Liver (tissue), 9 donors: ENCODE results near the gene EEF2K. TPM values are rescaled to one million over a fixed set of nuclear protein-coding genes. Genes with fewer than 3 reads are reported as not detected.
A peak's percentile ranks its signal among the peaks of the same experiment; 100 is the strongest.

Source experiments
- DNase-seq: peaks from one replicate; pipeline ENCODE4 v3.0.0-alpha.2; 2017; ENCODE audit warnings: low spot score
- H3K27ac ChIP-seq, 2 donors: one replicate each; pipeline ENCODE4 v1.7.0; 2013; ENCODE audit warnings: inconsistent platforms in 2 of 2, low read length in 2 of 2, control low read depth in 1 of 2, low read depth in 1 of 2, mild to moderate bottlenecking in 1 of 2
- H3K27me3 ChIP-seq, 4 donors: one replicate each; pipeline versions ENCODE4 v1.6.1 to v1.7.0; 2013; ENCODE audit warnings: low read length in 3 of 4, inconsistent platforms in 1 of 4, mild to moderate bottlenecking in 1 of 4, moderate library complexity in 1 of 4; ENCODE audit not compliant: control insufficient read depth in 4 of 4, insufficient read depth in 4 of 4
- H3K36me3 ChIP-seq, 4 donors: one replicate each; pipeline versions ENCODE4 v1.6.1 to v1.7.0; 2013; ENCODE audit warnings: low read length in 3 of 4, mild to moderate bottlenecking in 3 of 4, low read depth in 1 of 4, moderate library complexity in 1 of 4; ENCODE audit not compliant: control insufficient read depth in 4 of 4, insufficient read depth in 3 of 4
- H3K4me1 ChIP-seq, 4 donors: one replicate each; pipeline versions ENCODE4 v1.6.1 to v1.7.0; 2013; ENCODE audit warnings: low read length in 3 of 4, mild to moderate bottlenecking in 3 of 4, moderate library complexity in 1 of 4; ENCODE audit not compliant: control insufficient read depth in 4 of 4, insufficient read depth in 4 of 4
- H3K4me3 ChIP-seq, 3 donors: one replicate each; pipeline versions ENCODE4 v1.6.1 to v1.7.0; 2013; ENCODE audit warnings: low read length in 3 of 3, control low read depth in 1 of 3, low read depth in 1 of 3, mild to moderate bottlenecking in 1 of 3
- H3K9ac ChIP-seq, 2 donors: one replicate each; pipeline ENCODE4 v1.7.0; 2013; ENCODE audit warnings: low read length in 2 of 2, mild to moderate bottlenecking in 2 of 2, moderate library complexity in 2 of 2, control low read depth in 1 of 2, low read depth in 1 of 2
- H3K9me3 ChIP-seq, 4 donors: one replicate each; pipeline versions ENCODE4 v1.6.1 to v1.7.0; 2013; ENCODE audit warnings: low read length in 3 of 4; ENCODE audit not compliant: control insufficient read depth in 4 of 4
- EGR1 ChIP-seq, 2 donors: IDR thresholded peaks; 2 replicates each; pipeline ENCODE4 v1.6.1; 2016 to 2018; ENCODE audit warnings: antibody characterized with exemption in 2 of 2, low read depth in 2 of 2
- FOXA1 ChIP-seq: IDR thresholded peaks from 2 replicates; pipeline ENCODE4 v1.6.1; 2016; ENCODE audit warnings: antibody characterized with exemption
- FOXA2 ChIP-seq: IDR thresholded peaks from 2 replicates; pipeline ENCODE4 v1.6.1; 2016; ENCODE audit warnings: antibody characterized with exemption
- GABPA ChIP-seq, 2 donors: IDR thresholded peaks in 1 of 2; conservative IDR thresholded peaks in 1 of 2; 2 replicates each; pipeline ENCODE4 v1.6.1; 2016; ENCODE audit warnings: antibody characterized with exemption in 2 of 2, mild to moderate bottlenecking in 1 of 2, moderate library complexity in 1 of 2
- HNF4A ChIP-seq, 2 donors: conservative IDR thresholded peaks; 2 replicates each; pipeline ENCODE4 v1.6.1; 2016; ENCODE audit warnings: antibody characterized with exemption in 2 of 2, mild to moderate bottlenecking in 2 of 2
- HNF4G ChIP-seq: IDR thresholded peaks from 2 replicates; pipeline ENCODE4 v1.6.1; 2016; ENCODE audit warnings: antibody characterized with exemption
- JUND ChIP-seq, 2 donors: IDR thresholded peaks; 2 replicates each; pipeline ENCODE4 v1.6.1; 2016; ENCODE audit warnings: antibody characterized with exemption in 2 of 2
- NR2F2 ChIP-seq: IDR thresholded peaks from 2 replicates; pipeline ENCODE4 v1.6.1; 2016; ENCODE audit warnings: antibody characterized with exemption
- RAD21 ChIP-seq, 2 donors: IDR thresholded peaks; 2 replicates each; pipeline ENCODE4 v1.6.1; 2016; ENCODE audit warnings: antibody characterized with exemption in 2 of 2, mild to moderate bottlenecking in 2 of 2
- RXRA ChIP-seq, 2 donors: IDR thresholded peaks; 2 replicates each; pipeline ENCODE4 v1.6.1; 2017 to 2018; ENCODE audit warnings: antibody characterized with exemption in 2 of 2, mild to moderate bottlenecking in 1 of 2
- SP1 ChIP-seq: IDR thresholded peaks from 2 replicates; pipeline ENCODE4 v1.6.1; 2018; ENCODE audit warnings: antibody characterized with exemption, mild to moderate bottlenecking
- TAF1 ChIP-seq: conservative IDR thresholded peaks from 2 replicates; pipeline ENCODE4 v1.6.1; 2016; ENCODE audit warnings: antibody characterized with exemption, mild to moderate bottlenecking
- YY1 ChIP-seq: IDR thresholded peaks from 2 replicates; pipeline ENCODE4 v1.6.1; 2016; ENCODE audit warnings: antibody characterized with exemption, mild to moderate bottlenecking
- WGBS: extraction: QIAGEN DNeasy Blood & Tissue Kit; methylation state at CpG from one replicate; pipeline ENCODE4 v1.1.7; 2013; 5-methylcytosine and 5-hydroxymethylcytosine counted together
- polyA plus RNA-seq, 2 donors: library from polyadenylated mRNA; stranded (reverse) in 1 of 2; unstranded in 1 of 2; fragments of 200-250 nt in 1 of 2; fragments of >200 nt in 1 of 2; fragmentation: Nextera tagmentation in 1 of 2; extraction: Ambion mirVana in 1 of 2; gene quantifications; one replicate each; pipeline versions ENCODE4 v1.2.1 to v1.2.3, GENCODE V29; 2013 to 2015
- total RNA-seq, 2 donors: library from RNA; depleted of rRNA; stranded (reverse); fragments of >200 nt; gene quantifications; one replicate each; pipeline ENCODE4 v1.2.3, GENCODE V29; 2014
- TF ChIP-seq, protein P1 (sequence below): IDR thresholded peaks from 2 replicates; pipeline ENCODE4 v1.6.1; 2016; ENCODE audit warnings: antibody characterized with exemption
- TF ChIP-seq, protein P2 (sequence below): IDR thresholded peaks from 2 replicates; pipeline ENCODE4 v1.6.1; 2016; ENCODE audit warnings: antibody characterized with exemption
- TF ChIP-seq, protein P3 (sequence below): fragments of 150-350 bp; IDR thresholded peaks from 2 replicates; pipeline ENCODE4 v1.5.1; 2017; ENCODE audit warnings: improper control_type of control experiment, low read depth, low read length; ENCODE audit not compliant: missing input control
- donor health status: healthy.
- donor health status: healthy.
- donor health status: healthy.
- donor health status: healthy.
- donor health status: healthy.

EEF2K gene
- total and polyA plus RNA-seq, 4 donors = 3.2 to 14.3 (median 8.0) TPM

DNA sequence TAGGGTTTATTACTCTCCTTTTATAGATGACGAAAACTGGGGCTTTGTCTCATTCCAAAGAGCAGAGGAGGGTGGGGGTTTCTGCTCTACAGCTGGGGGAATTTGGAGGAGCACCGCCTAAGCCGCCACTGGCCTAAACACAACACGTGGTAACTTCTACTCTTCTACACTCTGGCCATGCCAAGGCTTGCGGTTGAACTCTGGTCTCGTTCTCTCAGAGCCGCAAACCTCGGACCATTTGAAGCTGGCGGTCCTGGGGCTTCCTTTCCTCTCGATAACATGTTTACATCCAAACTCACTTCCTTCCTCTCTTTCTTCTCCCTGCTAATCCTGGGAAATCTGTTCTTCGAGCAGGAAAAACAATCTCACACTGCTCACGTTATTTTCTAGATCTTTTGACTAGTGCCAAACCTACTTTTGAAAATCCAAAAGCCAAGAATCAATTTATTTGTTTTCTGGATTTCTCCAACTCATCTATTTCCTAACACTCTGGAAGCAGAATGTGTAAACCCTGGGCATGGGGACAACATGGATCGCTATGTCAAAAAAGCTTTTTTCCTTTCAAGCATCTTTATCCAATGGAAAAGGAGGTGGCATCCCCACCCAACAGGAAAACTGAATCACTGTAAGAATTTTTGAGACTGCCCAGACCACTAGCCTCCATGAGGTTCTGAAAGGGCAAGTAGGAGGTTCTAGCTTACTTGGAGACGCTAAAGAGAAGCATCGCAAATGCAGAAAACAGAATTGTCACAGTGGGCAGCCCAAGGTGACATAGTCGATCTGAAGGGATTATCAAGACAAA lies 13.6 kb upstream of the EEF2K start (continued):
- no peak for TF ChIP-seq JUND (IDR thresholded peaks at IDR 0.05)
- peak; percentile 60 for TF ChIP-seq TAF1
- no peak for TF ChIP-seq RAD21 (IDR thresholded peaks at IDR 0.05)
- TF ChIP-seq FOXA1 = no peak

DNA sequence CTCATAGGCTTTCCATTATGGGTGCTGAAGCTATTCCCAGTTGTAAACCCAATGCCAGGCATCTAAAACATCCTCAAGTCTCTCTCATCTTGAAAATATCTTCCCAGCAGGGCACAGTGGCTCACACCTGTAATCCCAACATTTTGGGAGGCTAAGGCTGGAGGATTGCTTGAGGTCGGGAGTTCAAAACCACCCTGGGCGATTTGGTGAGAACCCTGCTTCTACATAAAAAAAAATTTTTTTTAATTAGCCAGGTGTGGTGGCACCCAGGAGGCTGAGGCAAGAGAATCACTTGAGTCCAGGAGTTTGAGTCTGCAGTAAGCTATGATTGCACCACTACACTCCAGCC lies 13.0 kb upstream of the EEF2K start:
- H3K27me3 ChIP-seq = no peaks in the 10 kb centered on the region
- H3K9me3 ChIP-seq = no peaks in the 10 kb centered on the region
- H3K9ac ChIP-seq = no peak overlapping the region
- H3K4me1 ChIP-seq = peaks cover 2 to 43% (median 32%) of the 10 kb centered on the region in 4 donors
- peak overlapping the region in 1 of 3 donors; percentile 4 for H3K4me3 ChIP-seq
- peak overlapping the region; percentile 97 to 99 for H3K27ac ChIP-seq
- WGBS = 89% methylated on average over 2 of the region's 2 CpGs
- no peaks in the 10 kb centered on the region for H3K36me3 ChIP-seq
- no peak for DNase-seq
- TF ChIP-seq SP1 (no peak), GABPA (IDR thresholded peaks at IDR 0.05 in 1 of 2, conservative IDR thresholded peaks at IDR 0.05 in 1 of 2) (no peak), TAF1 (no peak), HNF4A (conservative IDR thresholded peaks at IDR 0.05) (no peak), RAD21 (IDR thresholded peaks at IDR 0.05) (no peak)

DNA sequence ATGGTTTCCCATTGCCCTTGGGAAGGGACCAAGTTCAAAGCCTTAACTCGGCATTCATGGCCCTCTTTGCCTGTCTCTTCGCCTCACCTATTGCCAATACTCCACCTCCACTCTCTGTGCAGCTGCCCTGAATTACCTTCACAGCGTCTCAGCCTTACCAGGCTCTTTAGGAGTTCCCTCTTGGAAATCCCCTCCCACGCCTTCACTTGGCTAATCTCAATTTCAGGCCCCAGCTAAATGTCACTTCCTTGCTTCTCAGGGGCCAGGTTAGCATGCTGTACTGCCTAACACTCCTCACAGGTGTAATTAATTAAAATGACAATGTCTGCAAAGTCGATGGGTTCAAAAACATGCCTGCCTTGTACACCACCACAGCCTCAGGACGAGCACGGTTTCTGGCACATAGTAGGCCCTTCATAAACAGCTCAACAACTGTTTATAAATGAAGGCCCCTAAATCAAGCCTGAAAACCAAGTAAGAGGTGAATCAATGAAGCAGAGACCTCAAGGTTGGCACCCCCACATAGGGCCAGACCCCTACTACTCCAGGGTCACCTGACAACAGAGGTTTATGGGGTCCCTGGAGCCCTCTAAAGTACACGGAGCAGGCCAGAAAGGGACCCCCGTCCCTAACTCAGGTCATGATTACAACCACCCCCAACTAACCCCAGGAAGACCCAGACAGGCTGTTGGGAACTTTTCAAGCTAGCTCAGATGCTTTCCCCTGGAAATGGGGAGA lies 11.2 kb upstream of the EEF2K start:
- Histone ChIP-seq H3K9ac (no peak overlapping the region), H3K4me1 (peaks cover 2 to 27% (median 17%) of the 10 kb centered on the region in 4 donors), H3K27ac (peak overlapping the region; percentile 5 to 6), H3K36me3 (no peaks in the 10 kb centered on the region), H3K27me3 (no peaks in the 10 kb centered on the region), H3K4me3 (no peak overlapping the region), H3K9me3 (no peaks in the 10 kb centered on the region)
- TF ChIP-seq FOXA1 (no peak), GABPA (IDR thresholded peaks at IDR 0.05 in 1 of 2, conservative IDR thresholded peaks at IDR 0.05 in 1 of 2) (no peak), TAF1 (no peak)
- DNase-seq = no peak
- WGBS = 90% methylated on average over 9 of the region's 9 CpGs

DNA sequence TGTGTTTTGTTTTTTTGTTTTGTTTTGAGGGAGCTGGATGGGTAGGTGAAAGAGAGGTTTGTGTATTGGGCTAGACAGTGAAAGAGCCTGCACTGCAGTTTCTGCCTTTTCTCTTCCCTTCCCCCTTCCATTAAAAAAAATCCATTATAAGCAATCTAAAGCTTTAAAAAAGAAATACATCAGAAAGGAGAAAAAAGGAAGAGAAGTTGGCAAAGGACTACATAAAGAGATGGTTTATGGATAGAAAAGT lies 10.7 kb upstream of the EEF2K start:
- peak overlapping the region; percentile 5 to 6 for H3K27ac ChIP-seq
- DNase-seq = no peak
- TF ChIP-seq GABPA (IDR thresholded peaks at IDR 0.05 in 1 of 2, conservative IDR thresholded peaks at IDR 0.05 in 1 of 2) = no peak
- no peak for TF ChIP-seq SP1
- TF ChIP-seq, protein P1, sequence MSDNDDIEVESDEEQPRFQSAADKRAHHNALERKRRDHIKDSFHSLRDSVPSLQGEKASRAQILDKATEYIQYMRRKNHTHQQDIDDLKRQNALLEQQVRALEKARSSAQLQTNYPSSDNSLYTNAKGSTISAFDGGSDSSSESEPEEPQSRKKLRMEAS = no peak
- no peak for TF ChIP-seq RAD21 (IDR thresholded peaks at IDR 0.05)
- TF ChIP-seq RXRA (IDR thresholded peaks at IDR 0.05) = no peak
- TF ChIP-seq FOXA1 = no peak
- no peak for TF ChIP-seq NR2F2
- TF ChIP-seq, protein P2, sequence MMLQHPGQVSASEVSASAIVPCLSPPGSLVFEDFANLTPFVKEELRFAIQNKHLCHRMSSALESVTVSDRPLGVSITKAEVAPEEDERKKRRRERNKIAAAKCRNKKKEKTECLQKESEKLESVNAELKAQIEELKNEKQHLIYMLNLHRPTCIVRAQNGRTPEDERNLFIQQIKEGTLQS = no peak
- no peak for TF ChIP-seq HNF4G
- TF ChIP-seq HNF4A (conservative IDR thresholded peaks at IDR 0.05) = no peak
- TF ChIP-seq EGR1 (IDR thresholded peaks at IDR 0.05; ENCODE audit: low read depth in 2 of 2) = no peak
- TF ChIP-seq, protein P3, sequence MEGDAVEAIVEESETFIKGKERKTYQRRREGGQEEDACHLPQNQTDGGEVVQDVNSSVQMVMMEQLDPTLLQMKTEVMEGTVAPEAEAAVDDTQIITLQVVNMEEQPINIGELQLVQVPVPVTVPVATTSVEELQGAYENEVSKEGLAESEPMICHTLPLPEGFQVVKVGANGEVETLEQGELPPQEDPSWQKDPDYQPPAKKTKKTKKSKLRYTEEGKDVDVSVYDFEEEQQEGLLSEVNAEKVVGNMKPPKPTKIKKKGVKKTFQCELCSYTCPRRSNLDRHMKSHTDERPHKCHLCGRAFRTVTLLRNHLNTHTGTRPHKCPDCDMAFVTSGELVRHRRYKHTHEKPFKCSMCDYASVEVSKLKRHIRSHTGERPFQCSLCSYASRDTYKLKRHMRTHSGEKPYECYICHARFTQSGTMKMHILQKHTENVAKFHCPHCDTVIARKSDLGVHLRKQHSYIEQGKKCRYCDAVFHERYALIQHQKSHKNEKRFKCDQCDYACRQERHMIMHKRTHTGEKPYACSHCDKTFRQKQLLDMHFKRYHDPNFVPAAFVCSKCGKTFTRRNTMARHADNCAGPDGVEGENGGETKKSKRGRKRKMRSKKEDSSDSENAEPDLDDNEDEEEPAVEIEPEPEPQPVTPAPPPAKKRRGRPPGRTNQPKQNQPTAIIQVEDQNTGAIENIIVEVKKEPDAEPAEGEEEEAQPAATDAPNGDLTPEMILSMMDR = no peak
- TF ChIP-seq TAF1 = no peak
- TF ChIP-seq JUND (IDR thresholded peaks at IDR 0.05) = no peak
- TF ChIP-seq FOXA2 = no peak
- no peak for TF ChIP-seq YY1
- H3K4me3 ChIP-seq = no peak overlapping the region
- H3K27me3 ChIP-seq = no peaks in the 10 kb centered on the region
- H3K4me1 ChIP-seq = peaks cover 2 to 23% (median 14%) of the 10 kb centered on the region in 4 donors
- no peaks in the 10 kb centered on the region for H3K36me3 ChIP-seq
- H3K9ac ChIP-seq = no peak overlapping the region
- H3K9me3 ChIP-seq = no peaks in the 10 kb centered on the region
